ENCODE measurements around the gene BACH2.
"Not testable (repeated sequence)": the region's sequence is repeated elsewhere in the genome, so short reads cannot be mapped to it uniquely, and the experiment has no call there.

Gene BACH2

GRCh38 chr6:90146921-90147649 is 149.6 kb downstream of the BACH2 start:
- peak overlapping the region; percentile 38 for H3K4me3 Mint-ChIP-seq
- H3K36me3 Mint-ChIP-seq (ENCODE audit: low read depth): peaks cover 67% of the 10 kb centered on the region
- peak overlapping the region; percentile 98 for H3K27ac Mint-ChIP-seq
- no peaks in the 10 kb centered on the region for H3K9me3 Mint-ChIP-seq
- H3K27me3 Mint-ChIP-seq: no peaks in the 10 kb centered on the region
- peaks cover 97% of the 10 kb centered on the region for H3K4me1 Mint-ChIP-seq (ENCODE audit: low read depth)

DNA sequence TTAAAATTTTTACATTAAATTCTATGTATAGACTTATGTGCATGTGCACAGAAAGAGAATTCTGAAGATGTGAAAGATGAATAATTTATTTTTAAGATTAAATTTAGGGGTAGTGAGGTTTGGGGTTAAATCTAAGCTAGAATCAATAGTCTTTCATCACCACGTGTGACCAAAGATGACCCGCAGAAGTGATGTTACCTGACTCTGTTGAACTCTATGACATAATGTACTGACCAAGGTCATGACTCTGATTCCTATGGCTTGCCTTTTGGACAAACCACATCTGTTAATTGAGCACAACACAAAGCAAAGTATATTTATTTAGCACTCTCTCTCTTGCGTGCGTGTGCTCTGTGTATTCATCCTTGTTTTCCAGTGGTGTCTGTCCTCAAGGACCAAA is 150.6 kb downstream of the BACH2 start:
- Mint-ChIP-seq H3K4me3 (peak overlapping the region; percentile 9), H3K36me3 (ENCODE audit: low read depth) (peaks cover 69% of the 10 kb centered on the region), H3K4me1 (ENCODE audit: low read depth) (peaks cover 97% of the 10 kb centered on the region), H3K9me3 (no peaks in the 10 kb centered on the region), H3K27ac (peak overlapping the region; percentile 98), H3K27me3 (no peaks in the 10 kb centered on the region)

- Mint-ChIP-seq H3K9me3 (no peaks in the 10 kb centered on the region), H3K4me3 (peak overlapping the region; percentile 73), H3K27me3 (no peaks in the 10 kb centered on the region), H3K27ac (peak overlapping the region; percentile 98), H3K4me1 (ENCODE audit: low read depth) (peaks cover 97% of the 10 kb centered on the region), H3K36me3 (ENCODE audit: low read depth) (peaks cover 65% of the 10 kb centered on the region)
Measured at GRCh38 chr6:90144928-90145555, 151.6 kb downstream of the BACH2 start.

- peak overlapping the region; percentile 98 for H3K27ac Mint-ChIP-seq
- H3K4me3 Mint-ChIP-seq: peak overlapping the region; percentile 73
- H3K4me1 Mint-ChIP-seq (ENCODE audit: low read depth): peaks cover 95% of the 10 kb centered on the region
- peaks cover 69% of the 10 kb centered on the region for H3K36me3 Mint-ChIP-seq (ENCODE audit: low read depth)
- no peaks in the 10 kb centered on the region for H3K27me3 Mint-ChIP-seq
- H3K9me3 Mint-ChIP-seq: no peaks in the 10 kb centered on the region
Measured at GRCh38 chr6:90144396-90144795, 152.2 kb downstream of the BACH2 start.

GRCh38 chr6:90140683-90141082 is 156.0 kb downstream of the BACH2 start:
- H3K4me3 Mint-ChIP-seq: no peak overlapping the region
- H3K27ac Mint-ChIP-seq: no peak overlapping the region
- H3K4me1 Mint-ChIP-seq (ENCODE audit: low read depth): peaks cover 95% of the 10 kb centered on the region
- no peaks in the 10 kb centered on the region for H3K27me3 Mint-ChIP-seq
- no peaks in the 10 kb centered on the region for H3K9me3 Mint-ChIP-seq
- H3K36me3 Mint-ChIP-seq (ENCODE audit: low read depth): peaks cover 66% of the 10 kb centered on the region

- peak overlapping the region; percentile 23 for H3K27ac Mint-ChIP-seq
- no peaks in the 10 kb centered on the region for H3K27me3 Mint-ChIP-seq
- peaks cover 64% of the 10 kb centered on the region for H3K36me3 Mint-ChIP-seq (ENCODE audit: low read depth)
- no peaks in the 10 kb centered on the region for H3K9me3 Mint-ChIP-seq
- no peak overlapping the region for H3K4me3 Mint-ChIP-seq
- peaks cover 95% of the 10 kb centered on the region for H3K4me1 Mint-ChIP-seq (ENCODE audit: low read depth)
Measured at GRCh38 chr6:90139272-90139817, 157.3 kb downstream of the BACH2 start.

- Mint-ChIP-seq H3K4me3 (no peak overlapping the region), H3K36me3 (ENCODE audit: low read depth) (peaks cover 64% of the 10 kb centered on the region), H3K9me3 (no peaks in the 10 kb centered on the region), H3K27ac (peak overlapping the region; percentile 66), H3K4me1 (ENCODE audit: low read depth) (peaks cover 88% of the 10 kb centered on the region), H3K27me3 (no peaks in the 10 kb centered on the region)
Measured at GRCh38 chr6:90136837-90137568, 159.6 kb downstream of the BACH2 start.

GRCh38 chr6:90136176-90136575 is 160.5 kb downstream of the BACH2 start:
- peaks cover 67% of the 10 kb centered on the region for H3K36me3 Mint-ChIP-seq (ENCODE audit: low read depth)
- H3K4me3 Mint-ChIP-seq: no peak overlapping the region
- peak overlapping the region; percentile 57 for H3K27ac Mint-ChIP-seq
- no peaks in the 10 kb centered on the region for H3K27me3 Mint-ChIP-seq
- peaks cover 91% of the 10 kb centered on the region for H3K4me1 Mint-ChIP-seq (ENCODE audit: low read depth)
- no peaks in the 10 kb centered on the region for H3K9me3 Mint-ChIP-seq

- Mint-ChIP-seq H3K36me3 (ENCODE audit: low read depth) (peaks cover 70% of the 10 kb centered on the region), H3K27me3 (no peaks in the 10 kb centered on the region), H3K9me3 (no peaks in the 10 kb centered on the region), H3K4me3 (no peak overlapping the region), H3K4me1 (ENCODE audit: low read depth) (peaks cover 90% of the 10 kb centered on the region), H3K27ac (peak overlapping the region; percentile 57)
Measured at GRCh38 chr6:90135667-90136066, 161.0 kb downstream of the BACH2 start.

DNA sequence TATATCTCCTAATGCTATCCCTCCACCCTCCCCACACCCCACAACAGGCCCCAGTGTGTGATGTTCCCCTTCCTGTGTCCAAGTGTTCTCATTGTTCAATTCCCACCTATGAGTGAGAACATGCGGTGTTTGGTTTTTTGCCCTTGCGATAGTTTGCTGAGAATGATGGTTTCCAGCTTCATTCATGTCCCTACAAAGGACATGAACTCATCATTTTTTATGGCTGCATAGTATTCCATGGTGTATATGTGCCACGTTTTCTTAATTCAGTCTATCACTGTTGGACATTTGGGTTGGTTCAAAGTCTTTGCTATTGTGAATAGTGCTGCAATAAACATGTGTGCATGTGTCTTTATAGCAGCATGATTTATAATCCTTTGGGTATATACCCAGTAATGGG is 163.0 kb downstream of the BACH2 start:
- Mint-ChIP-seq H3K4me1 (ENCODE audit: low read depth) (peaks cover 78% of the 10 kb centered on the region), H3K36me3 (ENCODE audit: low read depth) (peaks cover 59% of the 10 kb centered on the region)
- H3K27ac Mint-ChIP-seq, H3K9me3 Mint-ChIP-seq, H3K27me3 Mint-ChIP-seq, H3K4me3 Mint-ChIP-seq: not testable (repeated sequence)

- Mint-ChIP-seq H3K27me3 (no peaks in the 10 kb centered on the region), H3K36me3 (ENCODE audit: low read depth) (peaks cover 56% of the 10 kb centered on the region), H3K4me1 (ENCODE audit: low read depth) (peaks cover 74% of the 10 kb centered on the region), H3K27ac (peak overlapping the region; percentile 28), H3K4me3 (no peak overlapping the region), H3K9me3 (no peaks in the 10 kb centered on the region)
Measured at GRCh38 chr6:90131614-90132423, 164.8 kb downstream of the BACH2 start.

DNA sequence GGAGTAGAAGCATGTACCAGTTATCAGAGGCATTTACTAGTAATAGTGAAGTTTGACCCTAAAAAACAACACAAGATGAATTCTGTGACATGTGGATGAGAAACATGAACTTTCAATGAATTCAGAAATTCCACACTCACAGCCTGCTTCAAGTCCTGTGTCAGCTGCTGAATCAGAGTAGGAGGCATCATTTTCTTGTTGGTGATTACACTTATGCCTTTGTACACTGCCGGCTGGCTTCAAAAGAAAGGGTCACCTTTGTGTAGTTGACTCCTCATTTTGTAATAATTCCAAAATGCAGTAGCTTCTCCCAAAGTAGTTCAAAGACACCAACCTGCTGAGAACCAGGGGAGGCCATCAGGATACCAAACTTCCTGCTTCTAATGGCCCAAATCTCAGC is 165.5 kb downstream of the BACH2 start:
- peak overlapping the region; percentile 7 for H3K27ac Mint-ChIP-seq
- H3K4me1 Mint-ChIP-seq (ENCODE audit: low read depth): peaks cover 74% of the 10 kb centered on the region
- H3K36me3 Mint-ChIP-seq (ENCODE audit: low read depth): peaks cover 62% of the 10 kb centered on the region
- no peak overlapping the region for H3K4me3 Mint-ChIP-seq
- no peaks in the 10 kb centered on the region for H3K27me3 Mint-ChIP-seq
- H3K9me3 Mint-ChIP-seq: no peaks in the 10 kb centered on the region

DNA sequence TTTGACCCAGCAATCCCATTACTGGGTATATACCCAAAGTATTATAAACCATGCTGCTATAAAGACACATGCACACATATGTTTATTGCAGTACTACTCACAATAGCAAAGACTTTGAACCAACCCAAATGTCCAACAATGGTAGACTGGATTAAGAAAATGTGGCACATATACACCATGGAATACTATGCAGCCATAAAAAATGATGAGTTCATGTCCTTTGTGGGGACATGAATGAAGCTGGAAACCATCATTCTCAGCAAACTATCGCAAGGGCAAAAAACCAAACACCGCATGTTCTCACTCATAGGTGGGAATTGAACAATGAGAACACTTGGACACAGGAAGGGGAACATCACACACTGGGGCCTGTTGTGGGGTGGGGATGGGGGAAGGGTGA is 168.0 kb downstream of the BACH2 start:
- Mint-ChIP-seq H3K36me3 (ENCODE audit: low read depth) (peaks cover 52% of the 10 kb centered on the region), H3K4me1 (ENCODE audit: low read depth) (peaks cover 77% of the 10 kb centered on the region)
- not testable (repeated sequence) for H3K9me3 Mint-ChIP-seq, H3K4me3 Mint-ChIP-seq, H3K27me3 Mint-ChIP-seq, H3K27ac Mint-ChIP-seq

GRCh38 chr6:90127595-90127994 is 169.0 kb downstream of the BACH2 start:
- H3K36me3 Mint-ChIP-seq (ENCODE audit: low read depth): peaks cover 54% of the 10 kb centered on the region
- H3K4me1 Mint-ChIP-seq (ENCODE audit: low read depth): peaks cover 80% of the 10 kb centered on the region
- H3K27me3 Mint-ChIP-seq: no peaks in the 10 kb centered on the region
- peak overlapping the region; percentile 42 for H3K4me3 Mint-ChIP-seq
- peak overlapping the region; percentile 54 for H3K27ac Mint-ChIP-seq
- no peaks in the 10 kb centered on the region for H3K9me3 Mint-ChIP-seq
